Stimulated activated CD4-positive, alpha-beta T cell treated with anti-CD3 and anti-CD28 coated beads, Interleukin-1b, Interleukin-23, amount 100 ng/mL, for 48 hours (primary cell): ENCODE measurements around the gene MPI.
"Not testable (repeated sequence)": the region's sequence is repeated elsewhere in the genome, so short reads cannot be mapped to it uniquely, and the experiment has no call there.

ENCODE experiments used
- DNase-seq: peaks from one replicate; pipeline ENCODE4 v3.0.0-alpha.2; 2020

The MPI gene

DNA sequence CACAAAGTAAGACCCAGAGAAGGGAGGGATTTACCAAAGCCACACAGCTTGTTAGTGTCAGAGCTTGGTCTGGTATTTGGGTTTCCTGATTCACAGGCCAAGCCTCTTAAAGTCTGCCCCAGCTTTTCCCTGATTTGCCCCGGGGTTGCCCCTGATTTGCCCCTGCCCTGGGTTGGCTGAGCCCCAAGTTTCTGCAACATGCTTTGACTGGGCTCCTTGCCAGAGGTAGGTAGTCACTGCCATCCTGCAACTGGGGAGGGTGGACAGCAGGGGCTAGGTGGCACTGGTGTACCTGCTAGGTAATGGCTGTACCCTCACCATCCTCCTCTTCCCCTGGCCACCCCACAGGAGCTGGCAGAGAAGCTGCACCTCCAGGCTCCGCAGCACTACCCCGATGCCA, 2.5 kb downstream of the MPI start:
- no peak for DNase-seq

DNA sequence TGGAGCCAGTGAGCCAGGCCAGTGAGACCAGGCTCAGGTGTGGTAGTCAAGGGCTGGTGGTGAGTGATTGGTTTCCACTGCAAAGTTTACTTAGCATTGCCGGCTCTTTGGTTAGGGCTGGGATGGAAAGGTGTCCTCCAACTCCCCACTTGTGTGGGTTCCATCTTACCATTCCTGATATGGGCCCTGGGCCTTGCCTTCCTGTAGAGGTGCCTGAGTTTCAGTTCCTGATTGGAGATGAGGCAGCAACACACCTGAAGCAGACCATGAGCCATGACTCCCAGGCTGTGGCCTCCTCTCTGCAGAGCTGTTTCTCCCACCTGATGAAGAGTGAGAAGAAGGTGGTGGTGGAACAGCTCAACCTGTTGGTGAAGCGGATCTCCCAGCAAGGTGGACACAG, 3.1 kb downstream of the MPI start:
- no peak for DNase-seq

DNA sequence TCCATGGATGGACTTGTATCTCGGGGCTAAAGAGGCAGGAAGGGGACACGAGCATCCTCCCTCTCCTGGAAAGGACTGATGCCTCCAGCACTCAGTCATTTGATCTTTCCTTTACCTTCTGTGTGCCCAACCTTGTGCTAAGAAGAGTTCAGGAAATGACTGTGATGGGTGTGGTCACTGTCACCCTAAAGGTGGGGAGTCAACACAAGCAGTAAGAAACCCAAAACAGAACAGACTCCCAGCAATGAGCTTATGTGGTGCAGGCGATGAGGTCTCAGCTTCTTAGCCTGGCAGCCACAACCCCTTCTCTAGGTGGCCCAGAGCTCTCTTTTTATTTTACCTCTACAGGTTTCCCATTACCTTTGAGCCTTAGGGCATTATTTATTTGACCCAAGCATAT, 3.8 kb downstream of the MPI start:
- DNase-seq, result no peak

DNA sequence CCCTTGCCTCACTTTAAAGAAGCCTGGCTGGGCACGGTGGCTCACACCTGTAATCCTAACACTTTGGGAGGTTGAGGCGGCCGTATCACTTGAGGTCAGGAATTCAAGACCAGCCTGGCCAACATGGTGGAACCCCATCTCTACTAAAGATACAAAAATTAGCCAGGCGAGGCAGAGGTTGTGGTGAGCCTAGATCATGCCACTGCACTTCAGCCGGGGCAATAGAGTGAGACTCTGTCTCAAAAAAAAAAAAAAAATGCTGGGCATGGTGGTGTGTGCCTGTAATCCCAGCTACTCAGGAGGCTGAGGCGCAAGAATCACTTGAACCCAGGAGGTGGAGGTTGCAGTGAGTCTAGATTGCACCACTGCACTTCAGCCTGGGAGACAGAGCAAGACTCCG, 4.5 kb downstream of the MPI start:
- not testable (repeated sequence) for DNase-seq

DNA sequence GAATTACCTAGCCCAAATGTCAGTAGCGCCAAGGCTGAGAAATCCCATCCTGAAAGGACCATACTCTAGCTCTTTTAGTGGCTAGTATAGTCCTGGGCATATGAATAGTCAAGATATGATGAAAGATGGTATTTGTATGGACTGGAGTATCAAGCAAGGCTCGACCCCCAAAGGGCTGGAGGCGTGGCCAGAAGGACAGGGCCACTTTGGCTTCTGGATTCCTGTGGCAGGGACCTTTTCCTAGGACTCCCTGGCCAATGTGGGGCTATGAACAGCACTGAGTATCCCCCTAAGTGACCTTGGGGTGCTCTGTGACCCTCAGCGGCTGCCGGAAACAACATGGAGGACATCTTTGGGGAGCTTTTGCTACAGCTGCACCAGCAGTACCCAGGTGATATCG, 6.0 kb downstream of the MPI start:
- DNase-seq, result no peak

DNA sequence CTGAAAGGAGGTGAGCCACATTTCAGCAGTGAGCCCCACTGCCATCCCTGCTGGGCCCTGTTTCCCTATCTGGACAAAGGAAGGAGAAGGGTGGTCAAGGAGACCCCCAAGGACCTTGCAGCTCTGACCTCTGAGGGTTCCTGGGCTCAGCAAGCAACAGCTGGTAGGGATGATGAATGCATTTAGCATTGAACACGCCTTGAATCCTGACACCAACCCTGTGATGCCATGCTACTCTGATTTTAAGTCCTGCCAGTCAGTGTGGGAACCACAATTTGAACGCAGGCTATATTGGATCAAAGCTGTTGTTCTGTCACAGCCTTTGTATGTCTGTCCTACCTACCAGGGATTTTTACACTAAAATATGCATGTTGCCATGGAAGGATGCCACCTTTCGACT, 6.5 kb downstream of the MPI start:
- no peak for DNase-seq

DNA sequence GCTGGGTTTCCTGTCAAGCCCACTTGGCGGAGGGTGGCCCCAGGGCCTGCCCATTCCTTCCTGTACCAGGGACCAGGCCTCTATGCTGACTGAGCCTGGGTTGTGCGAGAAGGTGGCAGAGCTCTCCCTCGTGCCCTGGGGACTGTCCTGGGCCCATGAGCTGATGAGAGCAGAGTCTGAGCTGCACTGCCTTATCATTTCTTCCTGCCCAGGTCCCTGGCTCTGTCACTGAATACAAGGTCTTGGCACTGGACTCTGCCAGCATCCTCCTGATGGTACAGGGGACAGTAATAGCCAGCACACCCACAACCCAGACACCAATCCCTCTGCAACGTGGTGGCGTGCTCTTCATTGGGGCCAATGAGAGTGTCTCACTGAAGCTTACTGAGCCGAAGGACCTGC, 7.5 kb downstream of the MPI start:
- no peak for DNase-seq

DNA sequence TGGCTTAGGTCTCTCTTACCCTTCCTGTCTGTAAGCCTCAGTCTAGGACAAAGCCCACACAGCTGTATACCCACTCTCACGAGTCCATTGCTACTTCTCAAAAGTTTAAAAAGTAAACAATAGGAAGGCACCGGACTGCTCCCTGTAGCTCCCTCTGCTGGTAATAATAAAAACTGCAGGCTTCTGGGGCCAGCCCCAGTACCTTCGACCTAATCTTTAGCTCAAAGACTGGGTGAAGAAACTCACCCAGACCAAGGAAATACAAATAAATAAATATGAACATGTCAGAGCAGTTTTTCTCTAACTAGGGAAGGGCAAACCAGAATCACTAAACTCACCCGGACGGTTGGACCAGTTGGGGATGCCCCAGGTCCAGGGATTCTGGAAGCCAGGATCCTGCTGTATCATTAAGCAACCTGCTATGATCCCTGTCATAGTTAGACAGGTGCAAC, 11.8 kb downstream of the MPI start:
- DNase-seq, result peak; percentile 54

DNA sequence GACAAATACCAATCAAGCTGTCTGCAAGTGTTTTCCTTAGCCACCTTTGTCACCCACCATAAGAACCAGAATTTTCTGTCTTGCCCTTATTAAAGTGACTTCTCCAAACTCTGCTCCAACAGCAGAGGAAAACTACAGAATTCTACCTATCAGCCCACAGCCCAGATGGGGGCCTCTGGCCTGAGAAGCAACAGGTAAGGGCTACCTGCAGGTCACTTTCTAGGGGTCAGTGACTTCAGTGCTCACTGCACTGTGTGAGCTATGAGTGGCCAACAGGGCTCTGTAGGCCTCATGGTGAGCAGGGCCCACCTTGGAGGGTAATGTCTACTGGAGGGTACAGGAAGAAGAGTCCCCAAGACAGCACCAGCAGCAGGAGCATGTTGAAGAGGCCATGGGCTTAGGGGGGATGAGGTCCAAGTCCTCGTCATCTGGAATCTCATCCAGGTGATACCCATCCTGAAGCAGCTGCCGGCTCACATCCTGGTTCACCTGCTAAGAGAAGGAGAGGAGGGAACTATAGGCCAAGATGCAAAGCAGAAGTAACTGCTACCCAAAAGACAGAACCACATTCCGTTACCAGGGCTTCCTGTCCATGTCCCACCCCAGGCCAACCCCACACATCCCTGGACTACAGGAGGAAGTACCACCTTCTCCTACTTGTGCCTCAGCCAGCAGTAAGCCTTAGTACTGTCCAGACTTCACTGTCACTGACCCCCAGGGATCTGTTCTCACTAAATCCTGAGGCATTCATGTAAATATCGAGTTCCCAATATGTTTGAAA, 12.6 kb downstream of the MPI start:
- DNase-seq, result no peak

DNA sequence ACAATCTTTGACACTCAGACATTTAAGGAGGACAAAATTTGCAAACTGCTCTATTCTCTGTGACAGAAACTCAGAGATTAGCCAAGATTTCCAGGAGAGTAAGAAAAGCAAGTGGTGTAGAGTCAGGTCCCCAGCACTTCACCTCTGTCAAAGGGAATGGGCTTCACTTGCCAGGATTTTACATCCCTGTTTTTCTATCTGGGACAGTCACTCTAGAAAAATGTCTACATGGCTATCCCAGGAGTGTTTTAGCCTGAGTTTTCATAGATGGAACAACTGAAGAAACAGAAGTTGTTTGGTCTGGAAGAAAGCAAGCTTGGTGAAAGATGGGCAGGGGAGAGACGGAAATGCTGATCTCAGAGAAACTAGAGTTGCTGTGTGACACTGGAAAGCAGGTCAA, 13.8 kb downstream of the MPI start:
- DNase-seq, result no peak

DNA sequence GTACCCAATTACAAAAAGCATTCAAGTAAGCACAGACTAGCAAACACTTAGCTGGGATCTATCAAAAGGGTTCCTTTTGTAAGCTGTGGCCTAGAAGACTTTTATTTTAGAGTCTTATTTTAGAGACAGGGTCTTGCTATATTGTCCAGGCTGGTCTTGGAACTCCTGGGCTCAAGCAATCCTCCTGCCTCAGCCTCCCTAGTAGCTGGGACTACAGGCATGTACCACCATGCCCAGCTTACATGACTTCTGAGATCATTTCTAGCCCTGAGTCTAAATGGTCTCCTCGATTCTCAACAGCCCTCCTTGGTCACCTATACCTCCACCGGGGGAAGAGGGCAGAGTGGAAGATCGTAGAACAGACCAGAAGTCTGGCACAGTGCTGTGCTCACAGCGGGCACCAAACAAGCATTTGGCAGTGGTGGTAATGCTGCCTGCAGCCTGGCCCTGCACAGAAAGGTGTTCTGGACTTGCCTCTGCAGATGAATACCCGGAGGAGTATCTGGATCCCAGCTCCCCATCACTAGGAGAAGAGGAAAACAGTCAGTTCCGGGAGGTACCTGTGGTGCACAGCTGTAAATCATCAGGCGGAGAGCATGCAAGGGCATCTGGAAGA, 14.5 kb downstream of the MPI start:
- no peak for DNase-seq

DNA sequence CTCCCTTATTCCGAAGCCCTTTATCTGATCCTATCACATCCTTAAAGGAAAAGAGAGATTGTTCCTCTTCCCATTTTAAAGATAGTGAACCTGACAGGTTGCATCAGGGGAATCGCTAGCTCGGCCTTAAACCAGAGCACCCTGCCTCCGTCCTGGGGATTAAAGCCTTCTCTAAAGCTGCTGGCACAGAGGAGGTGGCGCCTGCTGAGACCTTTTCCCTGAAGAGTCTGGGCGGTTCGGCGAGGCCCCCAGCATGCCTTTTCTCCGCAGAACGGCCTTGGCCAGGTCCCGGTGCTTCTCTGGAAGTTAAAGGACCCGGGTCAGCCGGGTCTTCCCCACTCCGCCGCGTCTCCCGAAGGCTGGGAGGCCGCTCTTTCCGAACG, 16.2 kb downstream of the MPI start:
- DNase-seq, result peak; percentile 19

DNA sequence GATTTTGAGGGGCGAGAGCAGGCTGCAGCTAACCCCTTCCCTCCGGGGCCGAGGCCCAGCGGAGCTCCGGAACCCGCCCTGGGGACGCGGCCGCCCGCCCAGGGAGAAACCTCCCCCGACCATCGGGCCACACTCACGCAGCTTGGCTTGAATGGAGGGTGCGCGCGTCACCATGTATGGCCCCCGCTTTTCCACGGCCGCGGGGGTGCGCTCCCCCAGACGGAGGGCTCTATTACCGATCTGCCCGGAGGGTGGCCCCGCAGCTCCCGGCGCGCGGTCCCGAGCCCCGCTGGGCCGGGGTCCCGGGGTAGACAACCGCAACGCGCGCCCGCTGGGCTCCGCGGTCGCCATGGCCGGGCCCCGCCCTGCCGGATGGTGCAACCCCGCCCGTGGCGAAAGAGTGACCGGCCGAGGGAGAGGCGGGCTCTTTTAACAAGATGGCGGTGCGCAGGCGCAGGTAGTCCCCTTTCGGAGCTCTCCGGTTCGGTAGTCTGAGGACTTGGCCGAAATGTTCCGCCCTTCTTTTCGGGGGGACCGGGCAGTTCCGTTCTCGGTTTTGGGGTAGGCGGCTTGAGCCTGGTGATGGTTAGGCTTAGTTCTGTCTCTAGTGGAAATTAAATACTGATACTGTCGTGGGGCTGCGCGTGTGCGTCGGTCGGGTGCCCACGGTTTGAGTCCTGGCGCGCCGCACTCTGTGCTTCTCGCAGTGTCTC, 16.8 kb downstream of the MPI start, which contains the start of gene FAM219B:
Gene FAM219B, minus strand, starts transcription at position 402 of the 713 bp plus-strand sequence. Its CDS starts 51 bp downstream, at position 351.
- DNase-seq, result peak; percentile 72

DNA sequence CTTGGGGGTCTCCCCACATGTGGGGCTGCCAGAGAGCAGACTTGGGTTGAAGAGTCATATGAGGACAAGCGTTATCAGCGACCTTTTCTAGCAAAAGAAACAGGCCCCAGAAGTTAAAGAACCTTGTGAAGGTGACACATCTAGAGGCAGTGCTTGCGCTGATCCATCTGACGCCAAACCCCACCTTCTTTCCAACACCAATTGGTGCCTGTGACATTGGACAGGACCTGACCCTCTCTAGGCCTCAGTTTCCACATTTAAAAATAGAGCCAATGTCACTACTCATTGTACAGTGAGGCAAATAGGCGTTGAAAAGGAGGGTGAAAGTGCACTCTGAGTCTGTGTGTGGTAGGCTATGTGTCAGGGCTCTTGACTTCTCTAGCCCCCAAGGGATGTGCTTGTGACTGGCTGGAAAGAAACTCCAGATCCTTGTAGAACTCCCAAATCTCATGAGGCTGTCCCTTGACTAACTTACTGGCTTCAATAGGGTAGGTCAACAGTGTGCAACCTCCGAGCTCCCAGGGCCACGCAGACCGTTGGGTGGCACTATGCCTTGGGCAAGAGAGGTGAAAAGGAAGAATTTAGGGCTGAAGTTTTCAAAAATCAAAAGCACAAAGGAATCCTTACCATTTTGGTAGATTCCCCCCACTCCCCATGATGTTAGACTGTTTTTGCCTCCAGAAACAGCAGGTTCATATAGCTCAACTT, 17.5 kb downstream of the MPI start:
- DNase-seq, result no peak

DNA sequence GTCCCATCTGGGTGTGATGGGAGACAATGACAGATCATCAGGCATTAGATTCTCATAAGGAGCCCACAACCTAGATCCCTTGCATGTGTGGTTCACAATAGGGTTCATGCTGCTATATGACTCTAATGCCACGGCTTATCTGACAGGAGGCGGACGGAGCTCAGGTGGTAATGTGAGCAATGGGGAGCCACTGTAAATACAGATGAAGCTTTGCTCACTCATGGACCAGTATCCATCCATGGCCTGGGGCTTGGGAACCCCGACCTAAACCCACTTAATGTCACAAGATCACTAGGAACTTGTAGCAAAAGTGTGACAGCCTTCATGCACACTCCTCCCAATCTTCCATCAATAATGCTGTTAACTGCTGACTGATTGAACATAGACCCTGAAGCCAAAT, 18.8 kb downstream of the MPI start:
- DNase-seq, result no peak

DNA sequence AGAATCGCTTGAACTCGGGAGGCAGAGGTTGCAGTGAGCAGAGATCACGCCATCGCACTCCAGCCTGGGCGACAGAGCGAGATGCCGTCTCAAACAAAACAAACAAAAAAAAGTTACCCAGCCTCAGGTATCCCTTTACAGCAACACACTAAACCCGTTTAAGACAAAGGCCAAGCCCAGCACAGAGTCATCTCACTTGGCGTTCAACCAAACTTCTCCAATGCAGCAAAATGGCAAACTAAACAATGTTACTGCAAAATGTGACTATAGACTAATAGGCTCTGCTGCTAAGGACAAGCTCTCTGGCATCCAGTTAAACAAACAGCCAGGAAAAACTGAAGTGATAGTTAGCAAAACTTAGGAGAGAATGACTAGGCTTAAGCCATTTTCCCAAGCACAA, 23.2 kb downstream of the MPI start:
- DNase-seq, result no peak

DNA sequence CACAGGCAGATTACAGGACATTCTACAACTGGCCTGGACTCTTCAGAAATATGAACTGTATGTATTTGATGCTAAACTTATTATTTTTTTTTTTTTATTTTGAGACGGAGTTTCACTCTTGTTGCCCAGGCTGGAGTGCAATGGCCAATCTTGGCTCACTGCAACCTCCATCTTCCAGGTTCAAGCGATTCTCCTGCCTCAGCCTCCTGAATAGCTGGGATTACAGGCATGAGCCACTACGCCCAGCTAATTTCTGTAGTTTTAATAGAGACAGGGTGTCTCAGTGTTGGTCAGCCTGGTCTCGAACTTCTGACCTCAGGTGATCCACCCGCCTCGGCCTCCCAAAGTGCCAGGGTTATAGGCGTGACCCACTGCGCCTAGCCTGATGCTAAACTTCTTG, 24.0 kb downstream of the MPI start:
- not testable (repeated sequence) for DNase-seq

DNA sequence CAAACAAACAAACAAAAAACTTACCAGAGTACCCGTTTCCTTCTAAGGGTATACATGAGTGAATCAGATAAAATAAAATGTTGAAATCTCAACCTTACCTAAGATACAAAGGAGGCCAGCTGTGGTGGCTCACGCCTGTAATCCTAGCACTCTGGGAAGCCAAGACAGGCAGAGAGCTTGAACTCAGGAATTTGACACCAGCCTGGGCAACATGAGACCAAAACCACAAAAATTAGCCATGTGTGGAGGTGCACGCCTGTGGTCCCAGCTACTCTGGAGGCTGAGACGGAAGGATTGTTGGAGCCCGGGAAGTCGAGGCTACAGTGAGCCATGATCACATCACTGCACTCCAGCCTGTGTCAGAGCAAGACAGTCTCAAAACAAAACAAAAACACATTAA, 27.8 kb downstream of the MPI start:
- DNase-seq, result no peak

DNA sequence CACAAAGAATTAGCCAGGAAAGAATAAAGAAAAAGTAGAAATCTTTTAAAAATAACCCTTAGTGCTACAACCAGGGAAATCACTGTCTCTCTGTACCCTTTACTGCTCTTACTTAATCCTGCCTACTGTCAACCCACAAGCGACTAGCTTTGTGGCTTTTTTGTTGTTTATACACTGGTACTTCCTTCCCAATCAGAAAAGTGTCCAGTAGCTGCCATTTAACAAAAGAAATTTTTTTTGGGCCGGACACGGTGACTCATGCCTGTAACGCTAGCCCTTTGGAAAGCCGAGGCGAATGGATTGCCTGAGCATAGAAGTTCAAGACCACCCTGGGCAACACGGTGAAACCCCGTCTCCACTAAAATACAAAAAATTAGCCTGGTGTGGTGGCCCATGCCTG, 30.6 kb downstream of the MPI start:
- DNase-seq, result no peak

DNA sequence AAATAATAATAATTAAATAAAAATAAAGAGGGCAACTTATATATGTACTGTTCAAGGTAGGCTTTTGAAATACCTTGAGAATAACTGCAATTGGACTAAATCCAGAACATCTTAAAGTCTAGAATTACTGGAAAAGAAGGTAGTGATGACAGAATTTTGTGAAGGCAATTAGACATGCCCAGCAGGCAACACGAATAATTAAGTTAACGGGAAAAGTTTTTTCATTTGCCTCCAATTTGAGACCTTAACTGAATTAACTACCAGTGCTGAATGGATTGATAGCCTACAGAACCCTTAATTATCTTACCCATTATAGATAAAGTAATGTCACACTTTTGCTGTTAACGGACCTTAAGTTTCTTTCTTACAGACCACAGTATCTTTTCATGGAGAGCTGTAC, 34.7 kb downstream of the MPI start:
- no peak for DNase-seq

DNA sequence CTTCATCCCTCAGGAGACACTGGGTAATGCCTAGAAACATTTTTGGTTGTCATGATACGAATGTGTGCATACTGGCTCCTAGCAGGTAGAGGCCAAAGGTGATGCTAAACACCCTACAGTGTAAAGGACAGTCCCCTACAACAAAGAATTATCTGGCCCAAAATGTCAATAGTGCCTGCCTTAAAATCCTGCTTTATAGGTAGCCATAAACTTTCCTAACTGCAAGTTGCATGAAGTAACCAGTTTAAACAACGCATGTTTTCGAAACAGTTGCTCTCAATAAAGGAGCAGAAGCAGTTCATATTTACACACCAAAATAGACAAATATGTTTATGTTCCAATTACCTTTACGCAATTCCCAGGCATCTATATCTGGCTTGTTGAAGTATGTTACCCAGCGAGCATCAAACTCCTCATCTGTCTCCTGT, 38.9 kb downstream of the MPI start:
- DNase-seq, result no peak

DNA sequence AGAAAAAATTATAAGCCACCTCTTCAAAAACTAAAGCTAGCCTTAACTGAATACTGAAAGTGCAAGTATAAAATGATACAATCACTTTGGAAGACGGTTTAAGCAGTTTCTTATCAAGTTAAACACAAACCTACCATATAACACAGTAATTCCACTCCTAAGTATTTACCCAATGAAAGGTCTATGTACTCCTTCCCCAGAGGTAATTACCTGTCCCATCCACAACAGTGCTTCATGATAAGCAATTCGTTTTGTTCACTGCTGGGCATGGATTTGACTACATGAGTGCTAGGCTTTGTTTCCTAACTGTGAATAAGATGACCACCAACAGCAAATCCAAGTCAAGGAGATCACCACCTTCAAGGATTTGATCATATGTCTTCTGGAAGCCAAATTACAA, 43.7 kb downstream of the MPI start:
- DNase-seq, result no peak

DNA sequence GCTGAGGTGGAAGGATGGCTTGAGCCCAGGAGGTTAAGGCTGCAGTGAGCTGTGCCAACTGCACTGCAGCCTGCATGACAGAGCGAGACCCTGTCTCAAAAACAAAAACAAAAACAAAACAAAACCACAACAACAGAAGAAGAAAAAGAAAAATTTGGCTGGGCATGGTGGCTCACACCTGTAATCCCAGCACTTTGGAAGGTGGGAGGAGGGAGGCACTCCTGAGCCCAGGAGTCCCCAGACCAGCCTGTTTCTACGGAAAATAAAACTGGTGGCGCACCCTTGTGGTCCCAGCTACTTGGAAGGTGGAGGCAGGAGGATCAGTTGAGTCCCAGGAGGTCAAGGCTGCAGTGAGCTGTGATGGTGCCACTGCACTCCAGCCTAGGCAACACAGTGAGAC, 45.4 kb downstream of the MPI start:
- DNase-seq, result not testable (repeated sequence)

DNA sequence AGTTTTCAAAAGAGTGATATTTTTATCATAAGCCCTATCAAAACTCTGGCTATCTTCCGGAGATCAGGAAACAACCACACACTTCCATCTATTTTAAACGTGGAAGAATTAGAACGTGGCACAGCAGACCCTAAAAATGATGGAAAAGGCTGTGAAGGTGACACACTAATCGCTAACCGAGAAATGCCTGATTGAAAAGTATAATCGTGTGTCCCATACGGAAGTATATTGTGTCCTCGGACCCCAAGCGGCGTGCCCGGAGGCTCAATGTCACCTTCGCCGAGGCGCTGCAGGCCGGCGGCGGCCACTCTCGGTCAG, 47.4 kb downstream of the MPI start:
- no peak for DNase-seq
